ENCODE results near the gene YBX3.

Gene YBX3

GRCh38 chr12:10690906-10691305 lies 32.2 kb downstream of the YBX3 start:
- no peak overlapping the region for H3K9ac ChIP-seq (ENCODE audit: low read length)
- no peaks in the 10 kb centered on the region for H3K27me3 ChIP-seq (ENCODE audit: control insufficient read depth, insufficient read depth, low read length)
- H3K27ac ChIP-seq (ENCODE audit: low read depth, low read length), result no peak overlapping the region
- H3K36me3 ChIP-seq (ENCODE audit: control insufficient read depth, insufficient read depth, low read length), result peaks cover 3% of the 10 kb centered on the region
- H3K4me3 ChIP-seq (ENCODE audit: low read length), result no peak overlapping the region
- H3K4me1 ChIP-seq (ENCODE audit: control insufficient read depth, insufficient read depth, low read length), result no peaks in the 10 kb centered on the region

DNA sequence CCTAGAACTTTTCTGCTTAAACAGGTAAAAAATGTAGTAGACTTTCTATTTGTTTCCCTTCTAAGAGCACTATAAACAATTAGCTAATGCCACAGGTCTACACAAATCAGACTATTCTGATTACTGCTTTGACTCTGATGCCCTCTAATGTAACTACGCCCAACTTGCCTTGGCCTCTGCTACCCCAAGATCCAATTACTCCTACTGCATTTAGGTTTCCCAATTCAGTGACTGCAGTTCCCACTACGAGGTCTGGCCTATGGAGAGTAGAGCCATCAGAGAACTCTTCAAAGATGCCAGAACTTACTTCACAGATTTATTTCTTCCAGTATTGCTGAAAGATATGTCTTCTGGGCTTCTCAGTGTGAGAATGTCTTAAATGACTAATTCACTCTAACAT lies 34.0 kb downstream of the YBX3 start:
- H3K27ac ChIP-seq (ENCODE audit: low read depth, low read length), result no peak overlapping the region
- H3K9ac ChIP-seq (ENCODE audit: low read length), result no peak overlapping the region
- H3K4me1 ChIP-seq (ENCODE audit: control insufficient read depth, insufficient read depth, low read length), result no peaks in the 10 kb centered on the region
- no peaks in the 10 kb centered on the region for H3K27me3 ChIP-seq (ENCODE audit: control insufficient read depth, insufficient read depth, low read length)
- H3K4me3 ChIP-seq (ENCODE audit: low read length), result no peak overlapping the region
- no peaks in the 10 kb centered on the region for H3K36me3 ChIP-seq (ENCODE audit: control insufficient read depth, insufficient read depth, low read length)

- Histone ChIP-seq H3K9ac (ENCODE audit: low read length) (no peak overlapping the region), H3K4me1 (ENCODE audit: control insufficient read depth, insufficient read depth, low read length) (no peaks in the 10 kb centered on the region), H3K4me3 (ENCODE audit: low read length) (no peak overlapping the region), H3K36me3 (ENCODE audit: control insufficient read depth, insufficient read depth, low read length) (no peaks in the 10 kb centered on the region), H3K27me3 (ENCODE audit: control insufficient read depth, insufficient read depth, low read length) (no peaks in the 10 kb centered on the region), H3K27ac (ENCODE audit: low read depth, low read length) (no peak overlapping the region)
Observed at GRCh38 chr12:10688042-10688441, 35.1 kb downstream of the YBX3 start.

DNA sequence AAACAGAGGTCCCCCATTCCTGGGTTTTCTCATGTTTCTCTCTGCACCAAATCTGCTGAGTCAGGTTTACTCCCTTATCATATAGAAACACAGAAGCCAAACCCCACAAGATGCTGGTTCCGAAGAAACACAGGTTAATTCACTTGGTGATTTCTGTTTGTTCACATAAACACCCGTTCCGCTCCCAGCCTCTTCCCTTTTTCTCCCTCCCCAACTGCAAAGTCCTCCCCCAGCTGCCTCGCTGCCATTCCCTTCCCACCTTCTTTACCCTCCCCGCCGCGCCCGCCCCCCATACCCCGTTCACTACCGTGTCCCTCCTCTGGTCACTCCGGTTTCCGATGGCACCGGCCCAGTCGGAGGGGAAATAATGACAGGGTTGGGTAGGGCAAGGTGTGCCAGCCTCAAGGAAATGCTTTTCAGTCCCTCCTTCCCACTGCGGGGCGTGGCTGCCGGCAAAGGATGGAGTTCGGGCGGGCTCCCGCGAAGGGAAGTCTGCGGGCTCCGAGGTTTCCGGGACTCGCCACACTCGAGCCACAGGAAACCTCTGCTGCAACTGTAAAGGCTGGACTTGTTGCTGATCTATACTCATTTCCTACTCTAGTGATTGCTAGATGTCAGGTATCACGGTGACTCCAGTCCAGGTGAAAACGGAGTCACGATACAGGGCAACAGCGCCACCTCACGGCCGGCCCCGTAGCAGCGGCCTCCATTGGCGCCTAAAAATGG lies 49.3 kb downstream of the YBX3 start, which contains the start of gene STYK1:
STYK1 (minus strand) TSS at position 394 of the 726 bp plus-strand sequence. CDS start 39,434 bp downstream, outside the sequence.
- no peak within 1 kb of the TSS for H3K9ac ChIP-seq (ENCODE audit: low read length)

DNA sequence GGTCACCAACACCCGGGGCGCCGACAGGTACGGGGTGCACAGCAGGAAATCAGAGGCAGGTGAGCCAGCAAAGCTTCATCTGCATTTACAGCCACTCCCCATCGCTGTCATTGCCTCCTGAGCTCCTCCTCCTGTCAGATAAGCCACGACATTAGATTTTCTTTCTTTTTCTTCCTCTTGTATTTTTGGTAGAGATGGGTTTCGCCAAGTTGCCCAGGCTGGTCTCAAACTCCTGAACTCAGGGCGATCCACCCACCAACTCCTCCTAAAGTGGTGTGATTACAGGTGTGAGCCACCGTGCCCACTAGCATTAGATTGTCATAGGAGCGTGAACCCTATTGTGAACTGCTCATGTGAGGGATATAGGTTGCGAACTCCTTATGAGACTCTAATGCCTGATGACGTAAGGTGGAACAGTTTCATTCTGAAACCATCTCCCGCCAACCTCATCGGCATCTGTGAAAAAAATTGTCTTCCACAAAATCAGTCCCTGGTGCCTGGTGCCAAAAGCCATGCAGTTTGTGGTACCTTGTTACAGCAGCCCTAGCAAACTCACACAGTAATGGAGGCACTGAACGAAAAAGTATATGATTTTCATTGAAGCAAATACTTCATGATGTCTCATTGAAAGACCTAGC lies 50.8 kb downstream of the YBX3 start:
- Histone ChIP-seq H3K4me1 (ENCODE audit: control insufficient read depth, insufficient read depth, low read length) (no peaks in the 10 kb centered on the region), H3K27ac (ENCODE audit: low read depth, low read length) (no peak overlapping the region), H3K9ac (ENCODE audit: low read length) (no peak overlapping the region), H3K4me3 (ENCODE audit: low read length) (peak overlapping the region; percentile 23), H3K36me3 (ENCODE audit: control insufficient read depth, insufficient read depth, low read length) (no peaks in the 10 kb centered on the region), H3K27me3 (ENCODE audit: control insufficient read depth, insufficient read depth, low read length) (no peaks in the 10 kb centered on the region)

More for the DNA sequence above, 49.3 kb downstream of the YBX3 start, which contains the start of gene STYK1:
- Histone ChIP-seq H3K4me1 (ENCODE audit: control insufficient read depth, insufficient read depth, low read length) (no peaks in the 10 kb centered on the region), H3K36me3 (ENCODE audit: control insufficient read depth, insufficient read depth, low read length) (no peaks in the 10 kb centered on the region), H3K27me3 (ENCODE audit: control insufficient read depth, insufficient read depth, low read length) (no peaks in the 10 kb centered on the region), H3K4me3 (ENCODE audit: low read length) (peak within 1 kb of the TSS; percentile 63), H3K27ac (ENCODE audit: low read depth, low read length) (no peak within 1 kb of the TSS)

DNA sequence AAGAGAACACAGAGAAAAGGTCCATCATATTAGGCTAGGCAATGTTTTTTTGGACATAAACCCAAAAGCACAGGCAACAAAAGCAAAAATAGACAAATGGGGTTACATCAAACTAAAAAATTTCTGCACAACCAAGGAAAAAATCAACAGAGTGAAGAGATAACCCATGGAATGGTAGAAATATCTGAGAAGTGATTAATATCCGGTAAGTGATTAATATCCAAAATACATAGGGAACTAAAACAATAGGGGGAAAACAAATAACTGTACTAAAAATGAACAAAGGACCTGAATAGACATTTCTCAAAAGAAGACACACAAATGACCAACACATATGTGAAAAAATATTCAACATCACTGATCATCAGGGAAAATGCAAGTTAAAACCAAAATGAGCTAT lies 53.6 kb downstream of the YBX3 start:
- H3K27me3 ChIP-seq (ENCODE audit: control insufficient read depth, insufficient read depth, low read length), result no peaks in the 10 kb centered on the region
- H3K9ac ChIP-seq (ENCODE audit: low read length), result no peak overlapping the region
- H3K4me3 ChIP-seq (ENCODE audit: low read length), result no peak overlapping the region
- no peaks in the 10 kb centered on the region for H3K36me3 ChIP-seq (ENCODE audit: control insufficient read depth, insufficient read depth, low read length)
- H3K4me1 ChIP-seq (ENCODE audit: control insufficient read depth, insufficient read depth, low read length), result no peaks in the 10 kb centered on the region
- no peak overlapping the region for H3K27ac ChIP-seq (ENCODE audit: low read depth, low read length)

- H3K36me3 ChIP-seq (ENCODE audit: control insufficient read depth, insufficient read depth, low read length), result no peaks in the 10 kb centered on the region
- no peaks in the 10 kb centered on the region for H3K4me1 ChIP-seq (ENCODE audit: control insufficient read depth, insufficient read depth, low read length)
- H3K4me3 ChIP-seq (ENCODE audit: low read length), result no peak overlapping the region
- H3K9ac ChIP-seq (ENCODE audit: low read length), result no peak overlapping the region
- H3K27me3 ChIP-seq (ENCODE audit: control insufficient read depth, insufficient read depth, low read length), result no peaks in the 10 kb centered on the region
- H3K27ac ChIP-seq (ENCODE audit: low read depth, low read length), result no peak overlapping the region
Observed at GRCh38 chr12:10668526-10668925, 54.6 kb downstream of the YBX3 start.

DNA sequence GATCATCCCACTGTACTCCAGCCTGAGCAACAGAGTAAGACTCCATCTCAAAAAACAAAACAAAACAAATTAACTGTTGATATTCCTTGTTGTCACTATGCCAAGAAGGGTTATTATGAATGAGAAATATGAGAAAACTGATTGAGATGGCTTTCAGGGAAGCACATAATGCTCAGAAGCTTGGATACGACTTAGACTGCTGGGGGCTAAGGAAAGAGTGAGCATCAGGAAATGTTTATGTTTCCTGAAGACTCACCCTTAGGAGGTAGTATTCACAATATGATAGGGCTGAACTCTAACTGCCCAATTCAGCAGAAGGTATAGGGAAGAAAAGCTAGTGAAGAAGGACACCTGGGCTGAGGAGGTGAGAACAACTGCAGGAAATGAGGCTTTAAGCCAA lies 55.5 kb downstream of the YBX3 start:
- Histone ChIP-seq H3K4me1 (ENCODE audit: control insufficient read depth, insufficient read depth, low read length) (no peaks in the 10 kb centered on the region), H3K36me3 (ENCODE audit: control insufficient read depth, insufficient read depth, low read length) (no peaks in the 10 kb centered on the region), H3K27me3 (ENCODE audit: control insufficient read depth, insufficient read depth, low read length) (no peaks in the 10 kb centered on the region), H3K27ac (ENCODE audit: low read depth, low read length) (no peak overlapping the region), H3K4me3 (ENCODE audit: low read length) (no peak overlapping the region), H3K9ac (ENCODE audit: low read length) (no peak overlapping the region)

- H3K4me1 ChIP-seq (ENCODE audit: control insufficient read depth, insufficient read depth, low read length), result no peaks in the 10 kb centered on the region
- no peak overlapping the region for H3K9ac ChIP-seq (ENCODE audit: low read length)
- H3K27ac ChIP-seq (ENCODE audit: low read depth, low read length), result no peak overlapping the region
- H3K36me3 ChIP-seq (ENCODE audit: control insufficient read depth, insufficient read depth, low read length), result no peaks in the 10 kb centered on the region
- no peaks in the 10 kb centered on the region for H3K27me3 ChIP-seq (ENCODE audit: control insufficient read depth, insufficient read depth, low read length)
- no peak overlapping the region for H3K4me3 ChIP-seq (ENCODE audit: low read length)
Observed at GRCh38 chr12:10664499-10664898, 58.6 kb downstream of the YBX3 start.

DNA sequence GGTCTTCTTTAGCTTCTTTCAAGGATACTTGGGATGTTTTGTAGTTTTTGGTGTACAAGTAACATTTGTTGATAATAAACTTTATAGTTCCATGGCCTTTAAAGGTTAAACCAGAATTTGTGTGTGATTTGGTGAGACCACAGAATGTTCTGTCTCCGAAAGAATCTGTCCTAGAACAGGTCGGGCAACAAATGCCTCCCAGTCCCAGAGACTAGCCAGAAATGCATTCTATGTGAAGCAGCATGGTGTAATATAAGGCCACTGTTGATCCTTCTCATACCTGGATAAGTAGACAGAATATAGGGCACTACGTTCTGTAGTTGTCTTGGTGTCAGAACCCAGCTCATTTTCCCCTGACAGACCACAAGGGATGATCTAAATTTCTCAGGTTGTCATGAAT lies 59.3 kb downstream of the YBX3 start:
- no peak overlapping the region for H3K9ac ChIP-seq (ENCODE audit: low read length)
- H3K27me3 ChIP-seq (ENCODE audit: control insufficient read depth, insufficient read depth, low read length), result no peaks in the 10 kb centered on the region
- H3K4me1 ChIP-seq (ENCODE audit: control insufficient read depth, insufficient read depth, low read length), result no peaks in the 10 kb centered on the region
- no peaks in the 10 kb centered on the region for H3K36me3 ChIP-seq (ENCODE audit: control insufficient read depth, insufficient read depth, low read length)
- no peak overlapping the region for H3K27ac ChIP-seq (ENCODE audit: low read depth, low read length)
- no peak overlapping the region for H3K4me3 ChIP-seq (ENCODE audit: low read length)

- Histone ChIP-seq H3K36me3 (ENCODE audit: control insufficient read depth, insufficient read depth, low read length) (no peaks in the 10 kb centered on the region), H3K27me3 (ENCODE audit: control insufficient read depth, insufficient read depth, low read length) (no peaks in the 10 kb centered on the region), H3K27ac (ENCODE audit: low read depth, low read length) (no peak overlapping the region), H3K4me3 (ENCODE audit: low read length) (no peak overlapping the region), H3K9ac (ENCODE audit: low read length) (no peak overlapping the region), H3K4me1 (ENCODE audit: control insufficient read depth, insufficient read depth, low read length) (no peaks in the 10 kb centered on the region)
Observed at GRCh38 chr12:10661338-10661737, 61.8 kb downstream of the YBX3 start.

DNA sequence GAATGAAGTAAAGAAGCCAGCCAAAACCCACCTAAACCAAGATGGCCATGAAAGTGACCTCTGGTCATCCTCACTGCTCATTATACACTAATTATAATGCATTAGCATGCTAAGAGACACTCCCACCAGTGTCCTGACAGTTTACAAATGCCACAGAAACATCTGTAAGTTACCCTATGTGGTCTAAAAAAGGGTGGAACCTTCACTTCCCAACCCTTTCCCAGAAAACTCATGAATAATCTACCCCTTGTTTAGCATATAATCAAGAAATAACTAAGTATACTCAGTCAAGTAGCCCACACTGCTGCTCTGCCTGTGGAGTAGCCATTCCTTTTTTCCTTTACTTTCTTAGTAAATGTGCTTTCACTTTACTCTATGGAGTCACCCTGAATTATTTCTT lies 69.1 kb downstream of the YBX3 start:
- H3K27ac ChIP-seq (ENCODE audit: low read depth, low read length), result no peak overlapping the region
- H3K4me3 ChIP-seq (ENCODE audit: low read length), result no peak overlapping the region
- no peaks in the 10 kb centered on the region for H3K4me1 ChIP-seq (ENCODE audit: control insufficient read depth, insufficient read depth, low read length)
- no peaks in the 10 kb centered on the region for H3K36me3 ChIP-seq (ENCODE audit: control insufficient read depth, insufficient read depth, low read length)
- H3K27me3 ChIP-seq (ENCODE audit: control insufficient read depth, insufficient read depth, low read length), result no peaks in the 10 kb centered on the region
- H3K9ac ChIP-seq (ENCODE audit: low read length), result no peak overlapping the region

- Histone ChIP-seq H3K27me3 (ENCODE audit: control insufficient read depth, insufficient read depth, low read length) (no peaks in the 10 kb centered on the region), H3K9ac (ENCODE audit: low read length) (no peak overlapping the region), H3K4me3 (ENCODE audit: low read length) (no peak overlapping the region), H3K27ac (ENCODE audit: low read depth, low read length) (no peak overlapping the region), H3K36me3 (ENCODE audit: control insufficient read depth, insufficient read depth, low read length) (no peaks in the 10 kb centered on the region), H3K4me1 (ENCODE audit: control insufficient read depth, insufficient read depth, low read length) (no peaks in the 10 kb centered on the region)
Observed at GRCh38 chr12:10652192-10652591, 70.9 kb downstream of the YBX3 start.
